GM18951 (cell line): Measurements from ENCODE around the gene KCNAB2.

ENCODE experiments used
- POLR2A ChIP-seq: IDR thresholded peaks from 4 replicates; pipeline ENCODE4 v1.6.1; 2011; ENCODE audit warnings: mild to moderate bottlenecking; ENCODE audit not compliant: insufficient read length, insufficient read depth; ENCODE audit errors: extremely low read depth
- in situ Hi-C: fragments of 300-500 bp; cut with MboI; formaldehyde crosslinking; loops from one replicate; pipeline ENCODE4 v1.12.0; 2022; ENCODE audit warnings: low sequenced_read_pairs, mixed read lengths, inconsistent platforms; ENCODE audit not compliant: unreplicated experiment

Gene KCNAB2

DNA sequence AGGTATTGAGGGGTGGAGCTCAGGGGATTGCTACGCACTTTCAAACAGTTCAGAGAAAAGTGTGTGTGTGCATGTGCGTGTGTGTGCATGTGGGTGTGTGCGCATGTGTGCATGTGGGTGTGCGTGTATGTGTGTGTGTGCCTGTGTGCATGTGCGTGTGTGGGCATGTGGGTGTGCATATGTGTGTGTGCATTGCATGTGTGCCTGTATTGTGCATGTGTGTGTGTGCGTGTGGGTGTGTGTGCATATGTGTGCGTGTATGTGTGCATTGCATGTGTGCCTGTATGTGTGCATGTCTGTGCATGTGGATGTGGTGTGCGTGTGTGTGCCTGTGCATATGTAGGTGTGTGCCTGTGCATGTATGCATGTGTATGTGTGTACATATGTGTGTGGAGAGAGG, 12.6 kb upstream of the KCNAB2 start:
- in situ Hi-C loops, result no loop called here
- TF ChIP-seq POLR2A, result no peak

DNA sequence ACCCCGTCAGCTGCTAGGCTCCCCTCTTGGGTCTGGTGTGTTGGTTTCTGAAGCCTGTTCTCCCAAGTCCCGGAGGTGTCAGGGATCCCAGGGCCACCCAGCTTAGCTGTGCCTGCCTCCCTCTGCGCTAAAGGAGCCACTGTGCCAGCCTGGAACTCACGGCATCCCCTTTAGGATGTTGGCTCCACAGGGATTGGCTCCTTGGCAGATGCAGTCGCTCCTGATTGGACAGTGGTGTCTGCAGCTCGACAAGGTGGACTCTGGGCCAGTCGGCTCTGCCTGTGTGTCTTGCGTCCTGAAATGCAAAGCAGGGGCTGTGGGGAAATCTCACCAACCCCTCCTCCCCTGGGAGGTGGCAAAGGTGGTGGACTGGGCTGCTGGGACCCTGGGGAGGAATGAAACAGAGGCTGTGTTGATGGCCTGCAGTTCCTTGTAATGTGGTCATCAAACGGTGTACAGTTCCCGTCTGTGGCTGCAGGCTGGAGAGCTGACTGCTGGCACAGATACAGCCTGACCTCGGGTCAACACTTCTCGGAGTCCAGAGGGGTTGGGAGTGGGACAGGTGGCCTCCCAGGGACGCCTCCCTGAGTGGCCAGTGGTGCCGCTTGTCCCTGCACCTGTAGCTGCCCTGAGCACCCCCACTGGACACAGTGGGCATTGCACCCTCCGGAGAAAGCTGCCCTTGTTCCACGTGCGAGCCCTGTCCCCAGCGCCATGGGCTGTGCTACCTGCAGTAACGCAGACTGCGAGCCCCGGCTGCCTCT, 11.5 kb upstream of the KCNAB2 start:
- no peak for TF ChIP-seq POLR2A
- in situ Hi-C loops, result no loop called here

DNA sequence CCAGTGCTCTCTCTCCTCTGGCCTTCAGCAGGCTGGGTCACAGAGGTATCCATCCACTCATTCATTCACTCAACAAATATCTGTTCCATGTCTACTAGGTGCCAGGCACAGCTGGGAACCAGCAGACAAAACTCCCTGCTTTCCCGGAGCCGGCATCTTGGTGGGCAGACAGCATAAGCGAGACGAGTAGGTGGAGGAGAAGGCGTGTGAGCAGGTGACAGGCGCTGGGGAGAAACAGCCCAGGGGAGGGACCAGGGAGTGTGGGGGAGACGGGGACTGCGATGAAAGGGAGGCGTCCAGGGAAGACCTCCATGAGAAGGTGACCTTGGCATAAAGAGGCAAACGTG, 11.0 kb upstream of the KCNAB2 start:
- no peak for TF ChIP-seq POLR2A
- in situ Hi-C loops, result no loop called here

DNA sequence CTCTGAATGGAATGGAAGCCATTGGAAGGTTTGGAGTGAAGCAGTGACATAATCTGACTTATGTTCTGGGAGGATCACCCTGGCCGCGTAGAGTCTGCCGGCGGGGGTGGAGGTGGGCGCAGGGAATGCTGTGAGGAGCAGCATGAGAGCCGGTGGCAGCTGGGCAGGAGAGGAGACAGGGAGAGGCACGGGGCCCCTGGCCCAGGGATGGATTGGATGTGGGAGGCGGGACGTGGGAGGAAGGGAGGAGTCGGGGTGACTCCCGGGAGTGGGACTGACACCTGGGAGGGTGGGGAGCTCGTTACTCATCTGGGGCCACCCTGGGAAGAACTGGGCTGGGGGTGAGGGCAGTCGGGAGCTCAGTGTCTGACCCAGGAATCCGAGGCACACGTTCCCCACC, 10.4 kb upstream of the KCNAB2 start:
- in situ Hi-C loops, result no loop called here

DNA sequence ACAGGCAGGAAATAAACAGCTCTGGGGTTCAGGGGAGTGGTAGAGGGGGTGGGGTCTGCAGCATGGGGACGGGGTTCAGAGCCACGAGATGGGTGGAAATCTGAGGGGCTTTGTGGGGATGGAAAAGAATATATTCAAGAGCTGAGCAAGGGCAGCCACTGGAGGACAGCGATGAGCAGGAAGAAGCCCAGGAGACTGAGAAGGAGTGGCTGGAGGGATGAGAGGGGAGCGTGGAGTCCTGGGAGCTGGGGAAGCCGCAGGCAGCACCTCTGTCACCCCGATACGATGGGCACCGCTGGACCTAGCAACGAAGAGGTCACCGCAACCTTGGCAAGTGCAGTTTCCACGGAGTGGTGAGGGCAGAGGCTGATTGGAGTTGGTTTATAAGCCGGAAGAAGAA, 10.0 kb upstream of the KCNAB2 start:
- in situ Hi-C loops, result no loop called here
- no peak for TF ChIP-seq POLR2A

More for the DNA sequence above, 10.4 kb upstream of the KCNAB2 start:
- no peak for TF ChIP-seq POLR2A

DNA sequence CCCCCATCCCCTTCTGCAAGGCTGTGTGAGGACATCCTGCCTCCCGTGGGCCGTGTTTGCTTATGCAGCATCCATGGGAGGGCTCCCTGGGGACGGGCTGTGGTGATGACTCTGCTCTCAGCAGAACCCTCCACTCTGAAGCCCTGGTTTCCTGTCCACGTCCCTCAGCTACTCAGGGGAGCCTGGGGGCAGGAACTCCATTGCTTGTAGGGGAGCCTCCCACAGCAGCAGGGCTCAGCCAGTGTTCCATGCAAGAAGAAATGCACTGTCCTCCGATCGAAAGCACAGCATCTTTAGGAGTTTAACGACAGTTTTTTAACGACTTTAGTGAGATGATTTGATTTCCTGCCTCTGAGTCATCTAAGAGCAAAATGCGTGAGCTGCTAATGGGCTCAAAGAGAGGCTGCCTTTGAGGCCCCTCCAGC, 8.3 kb upstream of the KCNAB2 start:
- in situ Hi-C loops, result no loop called here
- no peak for TF ChIP-seq POLR2A

DNA sequence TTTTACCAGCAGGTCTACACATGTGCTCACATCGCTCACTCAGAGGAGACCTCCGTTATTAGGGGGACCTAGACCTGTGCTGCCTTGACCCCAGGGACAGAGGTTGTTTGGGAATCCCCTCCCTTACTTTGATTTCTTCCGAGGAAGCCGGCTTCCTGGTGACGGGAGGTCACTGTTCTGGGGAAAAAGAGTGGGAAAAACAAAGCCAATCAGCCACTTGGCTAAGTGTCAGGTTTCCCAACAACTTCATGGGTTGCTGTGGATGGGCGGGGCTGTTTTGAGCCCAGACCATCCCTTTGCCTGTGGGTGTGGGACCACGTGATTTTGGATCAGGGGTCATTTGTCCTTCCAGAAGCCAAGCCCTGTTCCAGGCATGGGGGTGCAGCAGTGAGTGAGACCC, 7.1 kb upstream of the KCNAB2 start:
- in situ Hi-C loops, result no loop called here
- no peak for TF ChIP-seq POLR2A

DNA sequence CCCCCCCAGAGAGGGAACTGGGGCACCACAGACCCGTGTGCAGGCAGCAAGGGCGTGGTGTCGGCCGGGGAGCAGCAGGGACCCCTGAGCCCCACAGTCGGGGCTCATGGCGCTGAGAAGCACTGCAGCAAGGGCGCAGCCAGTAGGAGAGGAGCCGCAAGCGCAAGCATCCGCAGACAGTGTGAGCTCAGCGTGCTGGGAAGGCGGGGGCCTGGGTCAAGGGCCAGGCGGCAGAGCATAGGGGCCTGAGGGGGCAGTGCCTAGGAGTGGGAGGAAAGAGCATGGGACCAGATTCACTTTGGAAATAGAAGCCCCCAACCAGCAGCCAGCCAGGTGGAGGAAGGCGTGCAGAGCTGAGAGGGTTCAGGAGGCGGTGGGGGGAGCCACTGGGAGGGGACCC, 6.7 kb upstream of the KCNAB2 start:
- TF ChIP-seq POLR2A, result no peak
- in situ Hi-C loops, result no loop called here

DNA sequence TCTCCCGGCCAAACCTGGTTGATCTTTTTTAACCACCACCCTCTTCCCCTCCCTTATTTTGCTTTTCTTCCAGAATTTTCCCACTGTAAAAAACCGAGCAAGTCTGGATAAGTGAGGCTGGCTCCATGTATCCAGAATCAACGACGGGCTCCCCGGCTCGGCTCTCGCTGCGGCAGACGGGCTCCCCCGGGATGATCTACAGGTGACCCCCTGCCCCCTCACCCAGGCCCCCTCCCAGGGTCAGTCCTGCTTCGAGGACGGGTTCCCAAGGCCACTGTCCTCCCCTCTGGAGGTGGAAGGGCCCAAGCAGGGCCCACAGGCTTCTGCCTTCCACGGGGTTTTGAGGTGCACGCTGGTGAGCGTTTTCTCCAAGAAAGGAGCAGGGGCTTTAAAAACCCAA, 5.2 kb upstream of the KCNAB2 start:
- in situ Hi-C loops, result no loop called here
- TF ChIP-seq POLR2A, result no peak

DNA sequence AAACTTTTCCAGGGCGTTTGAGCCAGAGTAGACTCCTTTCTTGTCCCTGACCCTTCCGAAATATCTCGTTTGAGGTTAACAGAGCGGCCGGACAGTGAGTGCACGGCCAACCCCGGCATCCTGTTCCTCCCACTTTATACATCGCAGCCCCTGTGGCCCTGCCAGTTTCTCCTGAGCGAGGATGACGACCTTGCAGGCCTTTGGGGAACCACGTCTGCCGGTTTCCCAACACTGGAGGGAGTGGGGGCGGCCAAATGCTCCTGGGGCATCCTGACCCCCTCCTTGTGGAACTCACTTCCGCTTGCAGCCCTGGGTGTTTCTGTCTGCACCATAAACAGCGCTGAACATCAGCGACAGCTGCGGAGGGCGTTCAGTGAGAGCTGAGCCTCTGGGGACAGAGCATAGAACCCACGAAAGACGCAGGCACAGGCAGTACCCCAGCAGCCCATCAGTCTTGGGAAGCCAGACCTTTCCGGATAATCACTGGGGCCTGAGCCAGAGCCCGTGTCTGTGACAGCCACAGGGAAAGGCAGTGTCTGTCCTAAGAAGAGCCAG, 4.8 kb upstream of the KCNAB2 start:
- in situ Hi-C loops, result no loop called here
- TF ChIP-seq POLR2A, result no peak

DNA sequence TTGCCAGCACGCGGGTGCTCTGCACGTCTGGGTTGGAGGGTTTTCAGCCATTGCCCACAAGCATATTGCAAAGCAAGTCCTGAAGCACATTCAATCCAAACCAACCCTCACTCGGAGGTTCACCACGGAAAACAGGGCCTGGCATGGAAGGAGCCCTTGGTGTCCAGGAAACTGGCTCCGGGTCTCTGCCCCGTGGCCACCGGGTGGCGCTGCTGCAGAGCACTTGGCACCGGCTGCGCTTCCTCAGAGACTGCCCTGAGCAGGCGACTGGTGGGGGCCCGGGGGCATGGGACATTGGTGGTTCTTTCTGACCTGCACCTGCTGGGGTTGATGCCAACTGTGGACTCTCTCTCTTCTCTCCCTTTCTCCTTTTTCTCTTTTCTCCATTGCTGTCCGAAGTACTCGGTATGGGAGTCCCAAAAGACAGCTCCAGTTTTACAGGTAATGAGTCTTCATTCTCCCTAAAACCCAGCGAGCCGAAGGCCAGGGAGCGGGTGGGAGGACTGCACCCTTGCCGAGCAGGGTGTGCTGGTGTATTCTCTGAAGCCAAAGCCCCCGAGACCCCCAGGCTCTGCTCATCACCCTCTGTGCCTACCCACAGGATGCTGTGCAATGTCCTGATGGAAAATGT, 4.1 kb upstream of the KCNAB2 start:
- in situ Hi-C loops, result no loop called here

DNA sequence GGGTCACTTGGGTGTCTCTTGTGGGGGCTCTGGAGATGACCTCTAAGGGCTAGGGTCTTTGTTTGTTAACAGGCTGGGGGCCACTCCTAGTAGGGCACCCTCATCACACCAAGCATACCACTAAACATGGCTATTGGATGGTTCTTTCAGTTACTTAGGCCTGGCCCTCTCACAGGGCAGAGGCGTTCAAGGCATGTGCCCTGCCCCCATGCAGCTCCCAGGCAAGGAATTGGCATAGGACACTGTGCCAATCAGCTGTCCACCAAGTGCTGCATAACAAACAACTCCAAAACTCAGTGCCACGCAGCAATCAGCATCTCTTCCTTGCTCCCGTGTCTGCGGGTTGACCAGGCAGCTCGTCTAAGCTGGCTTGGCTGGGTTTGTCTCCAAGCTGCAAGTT, 2.1 kb upstream of the KCNAB2 start:
- in situ Hi-C loops, result no loop called here
- no peak for TF ChIP-seq POLR2A

More for the DNA sequence above, 4.1 kb upstream of the KCNAB2 start:
- TF ChIP-seq POLR2A, result no peak

DNA sequence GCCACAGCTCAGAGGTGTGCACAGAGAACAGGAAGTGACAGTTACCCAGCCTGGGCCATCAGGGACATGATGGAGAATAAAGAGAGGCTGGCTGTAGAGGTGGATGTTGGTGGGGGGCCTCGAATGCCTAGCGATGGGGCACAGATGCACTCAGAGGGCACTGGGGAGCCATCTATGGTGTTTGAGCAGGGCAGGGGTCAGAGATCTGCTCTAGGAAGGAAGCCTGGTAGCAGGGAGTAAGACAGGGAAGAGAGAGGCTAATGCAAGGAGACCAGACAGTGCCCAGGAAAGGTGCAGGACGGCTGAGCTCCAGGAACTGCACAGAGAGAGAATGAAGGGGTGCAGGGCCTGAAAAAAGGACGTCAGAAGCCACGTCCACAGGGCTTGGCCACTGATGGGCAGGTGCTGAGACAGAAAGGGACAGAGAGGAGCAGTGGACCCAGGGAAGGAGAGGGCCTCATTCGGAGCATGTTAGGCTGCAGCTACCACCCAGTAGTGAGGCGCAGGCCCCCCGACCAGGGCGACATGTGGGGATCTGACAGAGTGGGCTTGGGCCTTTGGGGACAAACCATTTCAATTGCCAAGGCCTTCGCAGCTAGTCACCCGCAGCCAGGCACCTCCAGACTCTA, 1.1 kb upstream of the KCNAB2 start:
- in situ Hi-C loops, result no loop called here

DNA sequence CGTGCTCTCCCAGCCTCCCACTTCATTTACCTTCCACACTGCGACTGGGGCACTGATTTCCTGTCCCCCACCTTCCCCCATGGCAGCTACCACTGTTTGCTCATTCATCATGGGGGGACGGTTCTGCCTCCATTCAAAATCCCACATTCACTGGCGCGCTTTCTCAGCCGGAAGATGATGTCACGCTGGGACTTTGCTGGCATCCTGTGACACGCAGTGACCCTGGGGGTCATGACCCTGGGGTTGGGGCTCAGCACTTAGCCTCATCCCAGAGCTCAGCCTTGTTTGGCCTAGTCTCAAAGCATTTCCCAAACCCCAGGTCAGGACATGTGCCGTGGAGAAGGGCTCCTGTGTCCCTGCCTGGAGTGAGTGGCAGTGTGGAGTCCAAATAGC, 582 bp upstream of the KCNAB2 start:
- TF ChIP-seq POLR2A, result no peak
- in situ Hi-C loops, result no loop called here

More for the DNA sequence above, 1.1 kb upstream of the KCNAB2 start:
- TF ChIP-seq POLR2A, result no peak
